GM19025 (cell line): ENCODE results near the gene ACVR1B.

Experiments used
- ATAC-seq: cut with Tn5 transposase; IDR thresholded peaks from one replicate; pipeline ENCODE4 v1.9.1; 2021; ENCODE audit warnings: mild to moderate bottlenecking, low read depth, moderate library complexity; ENCODE audit not compliant: unreplicated experiment

Gene ACVR1B

DNA sequence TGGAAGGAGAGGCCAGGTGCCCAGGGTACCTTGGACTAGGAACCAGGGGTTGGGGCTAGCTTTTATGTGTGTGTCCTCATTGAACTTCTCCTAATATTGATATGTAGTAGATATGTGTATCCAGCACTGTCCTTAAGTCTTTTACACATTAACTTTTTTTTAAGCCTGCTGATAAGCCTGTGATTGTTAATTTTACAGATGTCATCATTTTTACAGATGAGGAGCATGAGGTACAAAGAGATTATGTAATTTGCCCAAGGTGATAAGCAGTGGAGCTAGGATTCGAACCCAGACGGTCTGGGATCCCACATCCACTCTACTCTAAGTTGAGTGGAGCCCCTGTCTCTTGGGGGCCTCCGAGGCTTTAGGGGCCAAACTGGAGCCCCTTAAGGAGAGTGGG lies 89.5 kb downstream of the ACVR1B start:
- ATAC-seq: no peak

- ATAC-seq: no peak
Measured at GRCh38 chr12:52041695-52042123, 90.2 kb downstream of the ACVR1B start.

DNA sequence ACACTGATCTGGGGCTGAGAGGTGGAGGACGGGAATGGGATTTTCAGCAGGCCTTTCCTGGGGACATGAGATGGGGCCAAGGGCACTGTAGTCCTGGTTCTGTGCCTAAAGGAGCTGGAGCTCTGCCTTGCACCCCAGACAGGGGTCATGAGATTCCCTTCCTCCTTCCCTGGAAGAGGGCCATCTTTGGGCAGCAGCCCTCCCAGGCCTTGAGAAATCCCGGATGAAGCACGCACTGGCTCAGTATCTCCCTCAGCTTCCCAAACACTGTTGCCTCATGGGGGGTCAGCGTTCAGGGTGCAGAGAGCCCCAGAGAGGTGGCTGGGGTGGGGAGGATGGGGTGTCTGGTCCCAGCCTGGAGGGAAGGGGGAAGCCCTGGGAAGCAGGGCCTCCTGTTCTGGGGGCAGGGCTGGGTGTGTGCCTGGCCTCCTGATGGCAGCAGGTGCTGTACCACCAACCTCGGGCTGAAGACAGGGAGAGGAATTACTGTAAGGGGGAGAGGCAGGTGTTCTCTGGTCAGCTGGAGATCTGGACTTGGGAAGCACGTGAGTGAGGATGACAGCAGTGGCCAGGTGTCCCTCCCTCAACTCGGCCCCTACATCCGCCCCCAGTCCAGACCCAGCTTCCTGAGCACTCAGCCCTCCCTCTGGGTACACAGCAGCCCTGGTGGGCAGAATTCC lies 91.3 kb downstream of the ACVR1B start:
- no peak for ATAC-seq

- ATAC-seq: no peak
Measured at GRCh38 chr12:52043386-52044212, 92.1 kb downstream of the ACVR1B start.

- no peak for ATAC-seq
Measured at GRCh38 chr12:52044292-52044983, 92.9 kb downstream of the ACVR1B start.

GRCh38 chr12:52045794-52046199 lies 94.3 kb downstream of the ACVR1B start:
- no peak for ATAC-seq
